GM12878 (cell line): Measurements from ENCODE around the gene MAST3.

Experiments used
- ASH2L ChIP-seq: fragments of 300-600, 200-600 bp; sonication (generic); IDR thresholded peaks from 2 replicates; pipeline ENCODE4 v1.6.1; 2017; ENCODE audit warnings: low read depth, mild to moderate bottlenecking, borderline replicate concordance
- ATF2 ChIP-seq: IDR thresholded peaks from 2 replicates; pipeline ENCODE4 v1.6.1; 2012; ENCODE audit warnings: low read length, inconsistent platforms
- CTCF ChIP-seq, 3 experiments: IDR thresholded peaks in 2 of 3; conservative IDR thresholded peaks in 1 of 3; 2 replicates each; pipeline ENCODE4 v1.5.1; 2011; ENCODE audit warnings: low read depth in 3 of 3, low read length in 3 of 3, mild to moderate bottlenecking in 3 of 3, control low read depth in 2 of 3, moderate library complexity in 2 of 3, inconsistent platforms in 1 of 3, mixed read lengths in 1 of 3; ENCODE audit not compliant: control insufficient read depth in 2 of 3, insufficient read depth in 1 of 3; ENCODE audit errors: extremely low read depth in 1 of 3
- EP300 ChIP-seq, 2 experiments: fragments of 150-350 bp in 1 of 2; IDR thresholded peaks; 2 replicates each; pipeline ENCODE4 v1.6.1; 2011 to 2012; ENCODE audit warnings: low read depth in 2 of 2, low read length in 2 of 2, borderline replicate concordance in 1 of 2, improper control_type of control experiment in 1 of 2, inconsistent platforms in 1 of 2; ENCODE audit not compliant: control insufficient read depth in 1 of 2
- GABPA ChIP-seq: IDR thresholded peaks from 2 replicates; pipeline ENCODE4 v1.6.1; 2014; ENCODE audit warnings: antibody characterized with exemption, low read depth, mild to moderate bottlenecking, inconsistent platforms
- GATAD2B ChIP-seq: fragments of 450-650 bp; conservative IDR thresholded peaks from 2 replicates; pipeline ENCODE4 v1.6.1; 2017; ENCODE audit warnings: low read depth, mild to moderate bottlenecking, moderate library complexity
- NFYB ChIP-seq: IDR thresholded peaks from 2 replicates; pipeline ENCODE4 v1.6.1; 2011; ENCODE audit warnings: low read depth, mild to moderate bottlenecking, low read length, improper control_type of control experiment, moderate library complexity; ENCODE audit not compliant: insufficient read depth
- POLR2A ChIP-seq: IDR thresholded peaks from 2 replicates; pipeline ENCODE4 v1.6.1; 2011; ENCODE audit warnings: low read depth, mild to moderate bottlenecking, low read length
- SIX5 ChIP-seq: IDR thresholded peaks from 2 replicates; pipeline ENCODE4 v1.6.1; 2011; ENCODE audit warnings: mild to moderate bottlenecking, low read depth, low read length, moderate library complexity; ENCODE audit not compliant: severe bottlenecking
- STAT3 ChIP-seq: IDR thresholded peaks from 2 replicates; pipeline ENCODE4 v1.6.1; 2011; ENCODE audit warnings: low read depth, low read length, improper control_type of control experiment
- TAF1 ChIP-seq: IDR thresholded peaks from 2 replicates; pipeline ENCODE4 v1.6.1; 2011; ENCODE audit warnings: mild to moderate bottlenecking, low read depth, low read length, borderline replicate concordance

GRCh38 chr19:18059297-18059696 is 38.3 kb upstream of the MAST3 start:
- TF ChIP-seq GATAD2B (no peak), ATF2 (no peak), TAF1 (no peak), GABPA (no peak), STAT3 (no peak), CTCF (IDR thresholded peaks at IDR 0.05 in 2 of 3, conservative IDR thresholded peaks at IDR 0.05 in 1 of 3; ENCODE audit: control insufficient read depth in 2 of 3, extremely low read depth in 1 of 3, insufficient read depth in 1 of 3, low read depth in 3 of 3, low read length in 3 of 3) (no peak), ASH2L (no peak), EP300 (IDR thresholded peaks at IDR 0.05; ENCODE audit: borderline replicate concordance in 1 of 2, control insufficient read depth in 1 of 2, low read depth in 2 of 2, low read length in 2 of 2) (no peak), SIX5 (no peak), NFYB (no peak), POLR2A (no peak)
